HUES64 (cell line): ENCODE measurements around the gene DDX1.

Experiments
- H3K27ac ChIP-seq: 2 replicates; pipeline ENCODE4 v1.7.0; 2013; ENCODE audit warnings: low read depth, low read length, inconsistent platforms
- H3K27me3 ChIP-seq: 2 replicates; pipeline ENCODE4 v1.6.1; 2013; ENCODE audit warnings: mild to moderate bottlenecking, low read length; ENCODE audit not compliant: insufficient read depth
- H3K36me3 ChIP-seq: 2 replicates; pipeline ENCODE4 v1.6.1; 2013; ENCODE audit warnings: mild to moderate bottlenecking, low read length; ENCODE audit not compliant: insufficient read depth
- H3K4me1 ChIP-seq: 2 replicates; pipeline ENCODE4 v1.6.1; 2013; ENCODE audit warnings: mild to moderate bottlenecking, low read length, moderate library complexity; ENCODE audit not compliant: insufficient read depth
- H3K4me3 ChIP-seq: 2 replicates; pipeline ENCODE4 v1.5.1; 2013; ENCODE audit warnings: mild to moderate bottlenecking, low read length, moderate library complexity
- H3K9ac ChIP-seq: 2 replicates; pipeline ENCODE4 v1.6.1; 2013; ENCODE audit warnings: mild to moderate bottlenecking, low read depth, low read length
- H3K9me3 ChIP-seq: 2 replicates; pipeline ENCODE4 v1.6.1; 2013; ENCODE audit warnings: low read depth, low read length; ENCODE audit not compliant: insufficient read depth
- WGBS: fragments of 150-250, 120-280 bp; methylation state at CpG from one replicate; pipeline ENCODE4 v1.1.7; 2013; ENCODE audit warnings: missing lambda C conversion rate; 5-methylcytosine and 5-hydroxymethylcytosine counted together

The DDX1 gene

GRCh38 chr2:15662026-15662425 is 70.4 kb downstream of the DDX1 start:
- WGBS, result 93% methylated on average over 4 of the region's 4 CpGs
- no peaks in the 10 kb centered on the region for H3K36me3 ChIP-seq
- no peaks in the 10 kb centered on the region for H3K27me3 ChIP-seq

GRCh38 chr2:15662579-15662978 is 70.9 kb downstream of the DDX1 start:
- no peaks in the 10 kb centered on the region for H3K27me3 ChIP-seq
- no peaks in the 10 kb centered on the region for H3K36me3 ChIP-seq
- no peak overlapping the region for H3K9ac ChIP-seq
- 93% methylated on average over 9 of the region's 9 CpGs for WGBS
- H3K27ac ChIP-seq, result no peak overlapping the region
- 0 out of 2 replicates have a peak, but pooled peaks cover 3% of the 10 kb centered on the region for H3K9me3 ChIP-seq
- no peak overlapping the region for H3K4me3 ChIP-seq
- H3K4me1 ChIP-seq, result no peaks in the 10 kb centered on the region

More at GRCh38 chr2:15662026-15662425, 70.4 kb downstream of the DDX1 start:
- H3K9me3 ChIP-seq, result 0 out of 2 replicates have a peak, but pooled peaks cover 3% of the 10 kb centered on the region
- no peak overlapping the region for H3K4me3 ChIP-seq
- H3K9ac ChIP-seq, result no peak overlapping the region
- H3K4me1 ChIP-seq, result no peaks in the 10 kb centered on the region
- H3K27ac ChIP-seq, result no peak overlapping the region

GRCh38 chr2:15663802-15664201 is 72.1 kb downstream of the DDX1 start:
- Histone ChIP-seq H3K27me3 (no peaks in the 10 kb centered on the region), H3K4me1 (no peaks in the 10 kb centered on the region; the same call in 1 of the 2 replicates)
- WGBS, result 93% methylated on average over 4 of the region's 4 CpGs

GRCh38 chr2:15664273-15665066 is 72.8 kb downstream of the DDX1 start:
- Histone ChIP-seq H3K27me3 (no peaks in the 10 kb centered on the region), H3K27ac (no peak overlapping the region), H3K9ac (no peak overlapping the region), H3K4me1 (no peaks in the 10 kb centered on the region; the same call in 1 of the 2 replicates), H3K4me3 (no peak overlapping the region), H3K9me3 (0 out of 2 replicates have a peak, but pooled peaks cover 3% of the 10 kb centered on the region), H3K36me3 (no peaks in the 10 kb centered on the region)
- 94% methylated on average over 31 of the region's 31 CpGs for WGBS

More at GRCh38 chr2:15663802-15664201, 72.1 kb downstream of the DDX1 start:
- Histone ChIP-seq H3K9ac (no peak overlapping the region), H3K27ac (no peak overlapping the region), H3K36me3 (no peaks in the 10 kb centered on the region), H3K9me3 (0 out of 2 replicates have a peak, but pooled peaks cover 3% of the 10 kb centered on the region), H3K4me3 (no peak overlapping the region)

GRCh38 chr2:15665067-15665942 is 73.6 kb downstream of the DDX1 start:
- Histone ChIP-seq H3K9ac (no peak overlapping the region), H3K27ac (no peak overlapping the region), H3K9me3 (0 out of 2 replicates have a peak, but pooled peaks cover 3% of the 10 kb centered on the region), H3K36me3 (no peaks in the 10 kb centered on the region), H3K4me1 (no peaks in the 10 kb centered on the region; the same call in 1 of the 2 replicates), H3K27me3 (no peaks in the 10 kb centered on the region), H3K4me3 (no peak overlapping the region)
- WGBS, result 91% methylated on average over 22 of the region's 22 CpGs

- Histone ChIP-seq H3K36me3 (no peaks in the 10 kb centered on the region), H3K9me3 (0 out of 2 replicates have a peak, but pooled peaks cover 3% of the 10 kb centered on the region), H3K4me3 (no peak overlapping the region), H3K27ac (no peak overlapping the region), H3K9ac (no peak overlapping the region), H3K27me3 (no peaks in the 10 kb centered on the region), H3K4me1 (no peaks in the 10 kb centered on the region; the same call in 1 of the 2 replicates)
- WGBS, result 97% methylated on average over 9 of the region's 9 CpGs
Observed at GRCh38 chr2:15665943-15666460, 74.3 kb downstream of the DDX1 start.

GRCh38 chr2:15666861-15667808 is 75.5 kb downstream of the DDX1 start:
- H3K27me3 ChIP-seq, result no peaks in the 10 kb centered on the region
- 93% methylated on average over 16 of the region's 16 CpGs for WGBS
- no peak overlapping the region for H3K4me3 ChIP-seq
- no peak overlapping the region for H3K9ac ChIP-seq
- no peak overlapping the region for H3K27ac ChIP-seq
- H3K36me3 ChIP-seq, result no peaks in the 10 kb centered on the region
- H3K9me3 ChIP-seq, result 0 out of 2 replicates have a peak, but pooled peaks cover 4% of the 10 kb centered on the region
- no peaks in the 10 kb centered on the region; the same call in 1 of the 2 replicates for H3K4me1 ChIP-seq

GRCh38 chr2:15667809-15668556 is 76.3 kb downstream of the DDX1 start:
- Histone ChIP-seq H3K4me3 (no peak overlapping the region), H3K27me3 (no peaks in the 10 kb centered on the region), H3K36me3 (no peaks in the 10 kb centered on the region), H3K4me1 (no peaks in the 10 kb centered on the region; the same call in 1 of the 2 replicates), H3K9me3 (0 out of 2 replicates have a peak, but pooled peaks cover 6% of the 10 kb centered on the region), H3K27ac (no peak overlapping the region), H3K9ac (no peak overlapping the region)
- WGBS, result 94% methylated on average over 4 of the region's 4 CpGs

- Histone ChIP-seq H3K4me1 (peaks cover 5% of the 10 kb centered on the region; the same call in 1 of the 2 replicates), H3K4me3 (no peak overlapping the region), H3K9ac (no peak overlapping the region), H3K27me3 (no peaks in the 10 kb centered on the region), H3K36me3 (no peaks in the 10 kb centered on the region), H3K9me3 (0 out of 2 replicates have a peak, but pooled peaks cover 5% of the 10 kb centered on the region), H3K27ac (no peak overlapping the region)
- WGBS, result 68% methylated on average over 10 of the region's 10 CpGs
Observed at GRCh38 chr2:15668611-15669305, 77.1 kb downstream of the DDX1 start.
